HG03175 (cell line): ENCODE results near the gene TIAM2.
"Not testable (repeated sequence)": the region's sequence is repeated elsewhere in the genome, so short reads cannot be mapped to it uniquely, and the experiment has no call there.

Source experiments
- ATAC-seq: cut with Tn5 transposase; IDR thresholded peaks from one replicate; pipeline ENCODE4 v1.9.1; 2021; ENCODE audit warnings: mild to moderate bottlenecking, moderate library complexity; ENCODE audit not compliant: unreplicated experiment

TIAM2 gene

GRCh38 chr6:154995254-154996015, at the start of gene TIAM2:
Gene TIAM2, plus strand, starts transcription at chr6:154995315. Its CDS starts 133,909 bp downstream, at chr6:155129224.
- no peak for ATAC-seq

DNA sequence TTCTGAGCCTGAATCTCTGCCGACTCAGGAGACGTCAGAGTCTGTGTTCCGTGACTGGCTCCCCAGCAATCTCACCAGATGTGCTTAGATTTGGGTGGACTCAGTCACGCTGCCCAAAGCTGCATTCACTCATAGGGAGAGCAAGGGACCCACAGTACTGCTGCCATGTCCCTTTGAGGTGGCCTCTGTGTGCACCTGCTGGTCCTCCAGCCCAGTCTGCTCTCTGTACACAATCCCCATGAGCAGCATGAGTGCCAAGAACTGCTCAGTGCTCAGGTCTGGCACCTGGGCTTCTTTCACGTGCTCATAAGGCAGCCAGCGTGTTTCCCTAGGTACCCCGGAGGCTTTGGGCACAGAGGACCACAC, 44.2 kb upstream of the TIAM2 start:
- ATAC-seq: peak; percentile 13

- peak; percentile 91 for ATAC-seq
These were observed 43.5 kb upstream of the TIAM2 start for GRCh38 chr6:154951345-154952200.

DNA sequence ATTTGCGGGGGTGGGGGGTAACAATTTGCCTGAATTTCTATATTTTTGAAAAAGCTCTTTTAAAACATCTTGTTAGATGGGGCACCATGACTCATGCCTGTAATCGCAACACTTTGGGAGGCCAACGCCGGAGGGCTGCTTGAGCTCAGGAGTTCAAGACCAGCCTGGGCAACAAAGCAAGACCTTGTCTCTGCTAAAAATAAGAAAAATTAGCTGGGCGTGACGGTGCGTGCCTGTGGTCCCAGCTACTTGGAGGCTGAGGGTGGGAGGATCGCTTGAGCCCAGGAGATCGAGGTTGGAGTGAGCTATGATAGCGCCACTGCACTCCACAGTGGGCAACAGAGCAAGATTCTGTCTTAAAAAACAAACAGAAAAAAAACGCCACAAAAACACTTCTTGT, 41.5 kb upstream of the TIAM2 start:
- no peak for ATAC-seq

DNA sequence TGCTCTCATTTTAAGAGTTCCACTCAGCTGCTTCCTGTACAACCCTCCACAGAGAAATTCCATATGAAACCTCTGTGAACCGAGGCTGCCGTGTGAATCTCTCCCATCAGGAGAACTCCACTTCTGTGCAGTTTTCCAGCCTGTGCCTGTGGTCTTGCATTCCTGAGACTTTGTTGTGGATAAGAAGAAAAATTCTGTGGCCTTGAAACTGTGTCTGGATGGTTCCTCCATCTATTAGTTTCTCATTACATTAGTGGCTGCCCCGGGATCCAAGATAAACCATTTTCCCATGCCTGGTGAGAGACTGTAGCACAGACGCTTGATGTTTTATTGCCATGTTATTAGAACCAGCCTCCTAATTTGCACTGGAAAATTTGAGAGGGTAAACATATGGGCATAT, 40.8 kb upstream of the TIAM2 start:
- ATAC-seq: no peak

DNA sequence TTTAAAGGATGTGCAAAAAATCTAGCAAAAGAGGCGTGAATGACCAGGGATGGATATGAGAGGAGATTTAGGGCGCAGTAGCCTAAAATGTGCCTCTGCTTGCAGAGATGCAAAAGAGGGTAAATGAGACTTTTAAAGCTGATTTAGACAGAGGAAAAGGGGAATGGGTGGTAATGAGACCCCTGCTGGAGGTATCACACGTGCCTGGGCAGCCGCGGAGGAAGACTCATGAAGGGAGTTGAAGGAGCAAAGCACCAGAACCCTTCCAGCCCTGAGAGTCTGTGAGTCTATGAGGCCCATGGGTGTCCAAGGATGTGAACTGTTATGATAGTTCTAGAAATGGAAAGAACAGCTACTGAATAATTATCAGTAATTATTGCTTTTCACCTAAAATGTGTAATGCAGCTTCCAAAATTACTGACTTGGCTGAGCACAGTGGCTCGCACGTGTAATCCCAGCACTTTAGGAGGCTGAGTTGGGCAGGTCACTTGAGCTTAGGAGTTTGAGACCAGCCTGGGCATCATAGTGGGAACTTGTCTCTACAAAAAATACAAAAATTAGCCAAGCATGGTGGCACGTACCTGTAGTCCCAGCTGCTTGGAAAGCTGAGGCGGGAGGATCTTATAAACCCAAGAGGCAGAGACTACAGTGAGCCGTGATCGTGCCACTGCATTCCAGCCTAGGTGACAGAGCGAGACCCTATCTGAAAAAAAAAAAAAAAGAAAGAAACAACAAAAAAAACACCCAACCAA, 38.2 kb upstream of the TIAM2 start:
- no peak for ATAC-seq

DNA sequence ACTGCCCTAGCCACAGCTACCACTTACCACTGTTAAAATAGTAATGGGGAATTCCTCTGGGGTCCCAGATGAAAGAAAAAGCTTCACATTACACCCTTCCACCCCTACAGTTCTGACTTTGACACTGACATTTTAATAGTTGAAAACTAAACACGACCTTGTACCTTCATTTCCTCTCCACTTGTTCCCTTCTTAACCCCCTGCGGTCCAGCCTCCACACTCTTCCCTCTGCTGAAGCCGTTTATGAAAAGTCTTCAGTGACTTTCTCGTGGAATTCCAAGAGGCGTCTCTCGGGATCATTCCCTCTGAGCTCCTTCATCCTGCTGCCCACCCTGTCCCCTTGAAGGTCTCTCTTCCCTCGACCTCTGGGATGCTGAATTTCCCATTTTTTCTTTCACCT, 36.6 kb upstream of the TIAM2 start:
- ATAC-seq: no peak

GRCh38 chr6:154960299-154960843, 34.7 kb upstream of the TIAM2 start:
- ATAC-seq: no peak

DNA sequence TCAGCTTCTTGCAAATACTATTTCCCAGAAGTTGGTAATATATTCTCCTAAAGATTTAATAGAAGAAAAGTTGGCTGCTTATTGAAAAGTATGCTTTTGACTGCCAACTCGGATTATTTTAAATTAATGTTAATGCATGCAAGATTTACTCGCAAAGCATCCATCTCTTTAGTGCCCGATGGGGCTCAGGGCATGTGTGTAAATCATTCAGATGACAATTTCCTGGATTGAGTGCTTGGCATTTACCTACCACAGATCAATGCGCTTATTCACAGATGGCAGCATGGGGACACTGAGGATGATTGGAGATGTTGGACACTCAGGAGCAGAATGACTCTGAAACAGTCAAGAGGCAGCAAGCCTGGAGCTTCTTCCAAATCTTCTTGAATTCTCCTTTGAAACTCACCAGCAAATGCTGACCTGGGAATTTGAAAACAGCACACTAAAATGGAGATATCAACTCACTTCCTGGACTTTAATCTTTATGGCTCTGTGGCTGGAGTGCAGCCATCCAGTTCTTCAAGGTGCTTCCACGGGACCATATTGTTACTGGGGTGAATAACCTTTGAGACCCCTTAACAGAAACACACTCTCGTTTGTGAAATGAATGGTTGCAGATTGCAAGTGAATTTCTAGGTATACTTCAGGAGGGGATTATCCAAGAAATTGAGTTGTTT, 34.1 kb upstream of the TIAM2 start:
- no peak for ATAC-seq

- no peak for ATAC-seq
These were observed 32.4 kb upstream of the TIAM2 start for GRCh38 chr6:154962753-154963152.

- ATAC-seq: not testable (repeated sequence)
These were observed 28.9 kb upstream of the TIAM2 start for GRCh38 chr6:154966065-154966770.

- no peak for ATAC-seq
These were observed 25.3 kb upstream of the TIAM2 start for GRCh38 chr6:154969796-154970195.

DNA sequence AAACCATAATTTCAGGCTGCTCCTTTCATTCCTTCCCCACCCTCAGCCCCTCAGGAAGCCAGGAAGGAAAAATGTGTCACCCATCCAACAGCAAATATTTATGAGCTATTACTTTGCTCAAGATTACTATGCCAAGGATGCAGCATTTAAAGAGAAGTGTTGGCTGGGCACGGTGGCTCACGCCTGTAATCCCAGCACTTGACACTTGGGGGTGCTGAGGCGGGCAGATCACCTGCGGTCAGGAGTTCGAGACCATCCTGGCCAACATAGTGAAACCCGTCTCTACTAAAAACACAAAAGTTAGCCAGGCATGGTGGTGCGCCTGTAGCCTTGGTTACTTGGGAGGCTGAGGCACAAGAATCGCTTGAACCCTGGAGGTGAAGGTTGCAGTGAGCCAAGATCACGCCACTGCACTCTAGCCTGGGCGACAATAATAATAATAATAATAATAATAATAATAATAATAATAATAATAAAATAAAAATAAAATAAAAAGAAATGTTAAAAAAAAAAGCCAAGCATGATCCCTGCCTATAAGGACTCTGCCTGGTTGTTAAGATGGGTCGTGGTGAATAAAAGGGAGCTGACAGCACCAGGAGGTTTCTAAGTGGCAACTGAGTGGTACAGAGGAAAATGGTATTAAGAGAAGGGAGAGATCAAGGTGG, 20.5 kb upstream of the TIAM2 start:
- ATAC-seq: no peak

- no peak for ATAC-seq
These were observed 17.5 kb upstream of the TIAM2 start for GRCh38 chr6:154977588-154977987.

DNA sequence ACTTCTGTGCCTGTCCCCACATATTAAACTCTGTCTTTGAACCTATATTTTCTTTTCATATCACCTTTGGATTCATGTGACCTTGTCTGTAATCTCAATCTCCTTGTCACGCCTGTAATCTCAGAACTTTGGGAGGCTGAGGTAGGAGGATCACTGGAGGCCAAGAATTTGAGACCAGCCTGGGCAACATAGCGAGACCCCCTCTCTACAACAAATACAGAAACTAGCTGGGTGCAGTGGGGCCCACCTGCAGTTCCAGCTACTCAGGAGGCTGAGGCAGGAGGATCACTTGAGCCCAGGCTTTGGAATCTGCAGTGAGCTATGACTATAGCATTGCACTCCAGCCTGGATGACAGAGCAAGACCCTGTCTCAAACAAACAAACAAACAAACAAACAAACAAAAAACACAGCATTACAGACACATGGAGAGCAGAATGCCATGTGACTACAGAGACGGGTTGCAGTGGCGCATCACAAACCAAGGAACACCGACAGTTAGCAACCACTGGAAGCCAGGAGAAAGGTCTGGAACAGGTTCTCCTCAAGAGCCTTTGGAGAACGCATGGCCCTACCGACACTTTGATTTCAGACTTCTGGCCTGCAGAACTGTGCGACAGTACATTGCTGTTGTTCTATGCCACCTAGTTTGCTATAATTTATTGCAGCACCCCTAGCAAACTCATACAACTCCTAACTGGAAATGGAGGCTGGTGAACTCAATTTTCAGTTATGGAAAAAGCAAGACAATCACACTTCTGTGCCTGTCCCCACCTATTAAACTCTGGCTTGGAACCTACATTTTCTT, 14.6 kb upstream of the TIAM2 start:
- no peak for ATAC-seq

DNA sequence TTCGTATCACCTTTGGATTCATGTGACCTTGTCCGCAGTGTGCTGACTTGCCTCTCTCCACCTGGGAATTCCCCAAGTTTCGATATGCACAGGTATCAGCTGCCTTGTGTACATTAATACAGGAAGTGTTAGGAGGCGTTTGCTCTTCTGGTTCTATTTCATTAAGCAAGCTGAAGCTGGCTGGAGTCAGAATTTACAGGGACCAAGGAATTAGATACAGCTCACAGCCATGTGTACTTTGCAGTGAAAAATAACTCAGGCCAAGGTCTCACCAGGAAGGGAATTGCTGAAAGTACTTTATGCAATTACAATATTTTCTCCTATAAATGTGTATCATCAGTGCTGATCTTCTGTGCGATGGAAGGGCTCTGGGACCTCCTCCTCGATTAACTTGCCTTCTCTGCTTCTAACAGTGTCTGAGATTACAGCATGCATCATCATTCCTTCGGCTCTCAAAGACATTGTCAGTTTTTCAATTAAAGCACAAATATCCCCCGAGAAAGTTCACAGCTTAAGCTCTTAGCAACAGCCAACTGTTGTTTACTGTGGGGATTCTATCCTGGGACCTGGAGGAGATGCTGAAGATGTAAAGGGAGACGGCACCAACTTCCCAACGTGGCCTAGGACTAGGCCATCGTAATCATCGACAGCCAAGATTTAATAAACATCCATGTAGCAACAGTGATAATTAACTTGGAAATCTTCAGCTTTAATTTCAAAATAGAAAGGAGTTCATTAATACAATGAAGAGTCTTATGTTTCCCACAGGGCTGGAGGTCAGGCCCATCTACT, 13.8 kb upstream of the TIAM2 start:
- ATAC-seq: no peak

GRCh38 chr6:154984146-154984545, 11.0 kb upstream of the TIAM2 start:
- ATAC-seq: no peak

GRCh38 chr6:154986787-154987235, 8.3 kb upstream of the TIAM2 start:
- no peak for ATAC-seq
